Fibroblast of skin of right biceps (primary cell): Measurements from ENCODE around the gene TSPAN17.

Experiments
- DNase-seq: peaks from one replicate; pipeline ENCODE4 v3.0.0-alpha.2; 2013

The TSPAN17 gene

DNA sequence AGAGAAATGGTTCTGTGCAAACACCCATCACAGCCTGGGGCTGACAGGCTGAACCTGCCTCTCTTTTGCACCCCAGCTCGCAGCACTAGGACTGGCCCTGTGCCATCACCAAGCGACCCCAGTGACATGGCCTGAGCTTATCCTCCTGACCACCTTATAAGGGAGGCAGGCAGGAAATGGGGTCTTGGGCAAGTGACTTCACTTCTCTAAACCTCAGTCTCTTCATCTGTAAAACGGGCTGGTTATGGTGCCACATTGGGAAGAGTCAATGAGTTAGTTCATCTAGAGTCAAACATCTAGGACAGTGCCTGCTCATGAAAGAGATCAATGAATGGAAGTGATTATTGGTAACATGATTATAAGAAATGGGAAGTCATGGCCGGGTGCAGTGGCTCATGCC, 23.1 kb upstream of the TSPAN17 start:
- no peak for DNase-seq

DNA sequence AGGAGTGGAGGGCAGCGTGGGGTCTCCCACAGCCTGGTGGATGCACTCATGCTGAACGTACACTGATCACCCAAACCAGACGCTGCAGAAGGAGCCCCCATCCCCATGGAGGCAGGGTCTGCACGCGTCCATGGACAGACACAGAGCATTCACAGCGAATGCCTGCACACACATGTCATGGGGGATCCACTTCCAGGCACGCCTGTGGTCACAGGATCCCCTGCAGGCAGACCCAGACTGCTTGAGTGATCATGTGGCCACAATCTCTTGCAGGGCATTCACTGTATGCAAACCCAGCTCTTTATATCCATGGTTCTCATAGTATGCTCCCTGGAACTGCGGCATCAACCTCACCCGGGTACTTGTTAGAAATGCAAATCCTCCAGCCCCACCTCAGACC, 22.3 kb upstream of the TSPAN17 start:
- no peak for DNase-seq

DNA sequence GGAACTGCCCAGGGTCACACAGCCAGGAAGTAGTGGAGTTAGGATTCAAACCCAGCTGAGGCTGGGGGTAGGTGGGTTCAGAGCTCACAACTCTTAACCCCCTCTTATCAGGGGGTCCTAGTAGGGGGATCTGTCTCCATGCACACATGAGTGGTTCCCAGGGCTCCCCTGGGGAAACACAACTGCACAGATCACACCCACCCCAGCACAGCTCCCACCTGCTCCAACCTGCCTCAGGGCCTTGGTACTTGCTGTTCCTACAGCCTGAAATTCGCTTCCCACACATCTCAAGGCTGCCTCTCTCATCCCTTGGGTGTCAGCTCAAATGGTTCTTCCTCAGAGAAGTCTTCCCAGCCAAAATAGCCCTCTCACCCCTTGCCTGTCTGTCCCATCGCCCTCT, 21.8 kb upstream of the TSPAN17 start:
- no peak for DNase-seq

DNA sequence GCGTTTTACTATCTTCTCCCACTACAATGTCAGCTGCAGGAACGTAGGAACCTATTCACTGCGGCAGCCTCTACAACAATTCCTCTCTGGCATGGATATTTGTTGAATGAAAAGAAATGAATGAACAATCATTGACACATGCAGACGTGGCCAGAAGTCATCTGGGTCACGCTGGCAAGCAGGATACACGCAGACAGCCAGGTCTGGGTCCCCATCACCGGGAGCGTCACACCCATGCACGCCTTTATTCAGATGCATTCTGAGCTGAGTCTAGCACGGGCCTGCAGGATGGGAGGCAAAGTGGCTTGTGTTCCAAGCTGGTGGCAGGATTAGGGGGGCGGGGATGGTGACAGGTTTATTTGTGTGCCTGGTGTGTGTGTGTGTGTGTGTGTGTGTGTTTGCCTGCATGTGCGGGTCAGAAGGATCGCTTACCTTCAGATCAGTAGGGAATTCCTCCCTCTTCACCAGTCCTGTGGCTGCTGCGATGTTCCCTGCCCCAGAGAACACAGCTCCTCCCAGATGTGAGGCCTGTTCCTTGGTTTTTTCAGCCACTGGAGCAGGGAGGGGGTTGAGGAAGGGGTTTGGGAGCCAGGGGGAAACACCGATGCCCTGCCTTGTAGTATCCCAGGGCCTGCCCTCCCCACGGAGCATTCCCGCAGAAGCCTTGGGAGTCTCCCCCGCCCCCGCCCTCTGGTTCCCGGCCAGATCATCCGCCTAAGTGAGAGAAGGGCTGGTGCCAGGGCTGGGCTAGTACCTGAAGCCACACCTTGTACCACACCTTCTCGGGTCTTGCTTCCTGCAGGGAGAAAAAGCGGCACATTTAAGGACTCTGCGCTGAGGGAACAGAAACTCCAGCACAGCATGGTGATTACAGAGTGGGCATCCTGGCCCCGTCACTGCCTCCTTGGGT, 21.1 kb upstream of the TSPAN17 start:
- no peak for DNase-seq

DNA sequence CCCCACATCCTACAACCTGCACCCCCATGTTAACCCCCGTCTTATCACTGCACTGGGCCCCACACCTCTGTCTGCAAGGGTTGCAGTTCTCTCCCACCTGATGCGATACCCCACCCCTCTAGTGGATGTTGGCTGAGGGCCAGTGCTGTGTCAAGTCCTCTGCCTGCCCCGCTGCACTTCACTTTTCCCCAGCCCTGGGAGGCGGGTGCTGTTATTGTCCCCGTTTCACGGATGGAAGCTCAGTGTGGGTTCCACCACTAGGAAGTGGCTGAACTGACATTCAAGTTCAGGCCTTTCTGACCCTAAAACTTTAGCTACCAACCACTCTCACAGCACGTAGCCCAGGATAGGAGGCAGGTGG, 20.4 kb upstream of the TSPAN17 start:
- DNase-seq, result no peak

DNA sequence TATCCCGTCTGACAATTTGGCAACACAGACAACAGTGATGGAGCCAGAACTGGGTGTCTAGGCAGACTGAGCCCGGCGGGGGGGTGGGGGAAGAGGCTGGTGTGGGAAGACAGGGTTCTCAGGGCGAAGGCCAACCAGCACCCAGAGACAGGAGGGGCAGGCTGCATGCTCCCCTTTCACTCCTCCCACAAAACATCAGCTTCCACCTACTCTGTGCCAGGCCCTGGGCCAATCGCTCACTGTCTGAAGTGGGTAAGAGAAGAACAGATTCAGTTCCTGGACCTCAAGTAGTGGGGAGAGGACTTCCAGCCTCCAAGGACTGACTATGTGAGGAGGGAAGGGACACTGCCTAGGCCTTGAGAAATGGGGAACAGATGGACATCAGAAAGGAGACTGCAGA, 19.7 kb upstream of the TSPAN17 start:
- no peak for DNase-seq

DNA sequence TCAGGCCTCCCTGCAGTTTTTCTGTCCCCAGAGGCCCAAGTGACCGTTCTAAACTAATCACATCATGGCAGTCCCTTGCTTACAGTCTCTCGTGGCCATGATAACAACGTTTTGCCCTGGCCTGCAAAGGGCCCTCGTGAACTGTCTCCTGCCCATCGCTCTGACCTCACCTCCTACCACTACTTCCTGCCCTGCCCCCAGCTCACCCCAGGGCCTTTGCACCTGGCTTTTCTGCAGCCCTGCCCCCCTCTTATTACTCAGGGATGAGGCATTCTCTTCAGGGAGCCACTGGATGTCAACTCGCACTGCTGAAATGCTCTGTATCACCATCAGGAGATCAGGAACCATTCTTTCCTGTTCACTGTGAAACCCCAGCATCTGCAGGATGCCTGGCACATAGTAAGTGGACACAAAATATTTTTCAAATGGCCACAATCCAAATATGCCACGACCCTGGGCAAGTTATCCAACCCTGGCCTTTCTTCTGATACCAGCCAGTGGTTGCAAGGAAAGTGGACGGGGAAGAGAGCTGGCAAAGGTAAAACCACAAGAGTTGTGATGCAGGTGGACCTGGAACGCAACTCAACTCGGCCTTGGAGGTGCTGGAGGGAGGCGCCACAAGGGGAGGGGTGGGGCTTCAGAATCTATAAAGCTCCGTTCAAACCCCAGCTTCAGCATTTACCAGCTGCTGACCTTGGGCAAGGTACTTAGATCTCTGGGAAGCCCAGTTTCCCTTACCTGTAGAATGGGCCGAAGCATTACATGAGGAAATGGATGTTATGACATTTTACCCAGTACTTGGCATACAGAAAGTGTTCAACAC, 18.7 kb upstream of the TSPAN17 start:
- no peak for DNase-seq

DNA sequence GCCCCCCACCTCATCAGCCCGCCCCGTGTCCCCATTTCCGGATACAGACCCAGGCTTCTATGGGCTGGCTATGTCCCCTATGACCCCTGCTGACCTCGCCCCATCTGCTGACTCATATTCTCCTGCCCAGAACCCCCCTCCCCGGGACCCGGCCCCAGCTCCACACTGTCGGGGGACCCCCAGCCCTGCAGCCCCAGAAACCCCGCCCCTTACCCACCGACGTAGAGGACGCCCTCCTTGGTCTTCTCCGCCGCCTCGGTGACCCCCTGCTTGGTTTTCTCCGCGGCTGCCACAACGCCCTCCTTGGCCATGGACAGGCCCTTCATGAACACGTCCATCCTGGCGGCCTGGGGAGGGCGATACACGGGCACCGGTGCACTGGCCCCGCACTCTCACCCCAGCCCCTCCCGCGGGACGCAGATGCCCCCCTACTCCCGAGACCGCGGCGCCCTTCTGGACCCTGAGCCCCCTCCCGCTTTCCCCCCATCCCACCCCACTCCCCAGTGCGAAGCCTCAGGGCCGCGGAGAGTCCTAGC, 17.9 kb upstream of the TSPAN17 start:
- no peak for DNase-seq

DNA sequence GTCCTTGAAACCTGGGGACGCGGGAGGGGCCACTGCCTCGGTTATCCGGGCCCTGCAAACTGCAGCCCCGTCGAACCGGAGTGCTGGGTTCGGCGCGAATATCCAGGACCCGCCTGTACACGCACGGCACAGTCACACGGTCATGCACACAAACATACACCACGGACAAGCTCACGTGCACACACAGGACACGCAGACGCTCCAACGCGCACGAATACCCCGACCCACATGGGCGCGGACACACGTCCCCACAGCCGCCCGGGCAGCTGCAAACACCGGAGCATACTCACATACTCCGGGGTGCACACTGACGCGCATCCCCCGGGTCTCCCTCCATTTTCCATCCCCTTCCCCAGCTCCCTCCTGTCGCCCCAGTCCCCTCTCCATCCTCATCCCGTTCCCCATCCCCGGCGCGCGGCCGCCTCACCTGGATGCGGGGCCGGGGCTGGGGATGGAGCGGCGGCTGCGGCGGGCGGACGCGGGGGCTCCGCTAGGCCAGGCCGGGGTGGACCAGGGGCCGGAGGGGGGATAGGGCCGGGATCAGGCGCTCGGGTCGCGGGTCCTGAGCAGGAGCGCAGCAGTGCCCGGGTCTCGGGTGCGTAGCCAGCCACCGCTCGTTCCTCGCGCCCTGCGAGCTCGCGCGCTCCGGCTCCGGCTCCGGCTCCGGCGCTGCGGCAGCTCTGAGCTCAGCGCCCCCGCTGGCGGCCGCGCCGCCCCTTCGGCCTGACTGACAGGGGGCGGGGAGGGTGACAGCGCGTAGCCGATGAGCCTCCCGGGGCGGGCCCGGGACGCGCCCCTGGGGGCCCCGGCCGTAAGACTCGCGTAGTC, 17.2 kb upstream of the TSPAN17 start, which contains the start of the genes EIF4E1B and SNCB:
Gene EIF4E1B (plus strand): TSS at position 823 of the 828 bp plus-strand sequence. CDS start 12,113 bp downstream, outside the sequence.
Gene SNCB (minus strand): TSS at position 682 of the 828 bp plus-strand sequence. CDS start 880 bp downstream, outside the sequence.
- DNase-seq, result peak; percentile 46

DNA sequence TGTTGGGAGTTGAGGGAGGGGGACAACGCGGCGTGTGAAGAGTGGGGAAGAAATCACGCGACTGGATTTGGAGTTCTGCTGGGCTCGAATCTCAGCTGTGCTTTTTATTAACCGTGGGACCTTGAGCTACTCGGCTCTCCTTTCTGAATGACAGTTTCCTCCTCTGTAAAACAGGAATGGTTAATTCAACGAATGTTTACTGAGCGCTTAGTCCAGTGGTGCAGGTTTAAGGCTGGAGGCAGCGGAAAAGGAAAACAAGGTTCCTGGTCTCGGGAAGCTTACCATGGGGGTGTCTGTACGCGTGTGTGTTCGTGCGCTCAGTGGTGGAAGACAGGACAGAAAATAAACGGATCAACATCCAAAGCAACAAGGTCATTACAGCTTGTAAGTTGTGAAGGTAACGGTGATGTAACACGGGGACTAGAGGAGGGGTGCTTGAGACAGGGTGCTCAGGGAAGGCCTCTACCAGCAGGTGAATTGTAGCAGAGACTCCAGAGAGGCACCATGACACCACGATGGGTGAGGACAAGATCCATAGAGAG, 16.5 kb upstream of the TSPAN17 start:
- DNase-seq, result no peak

DNA sequence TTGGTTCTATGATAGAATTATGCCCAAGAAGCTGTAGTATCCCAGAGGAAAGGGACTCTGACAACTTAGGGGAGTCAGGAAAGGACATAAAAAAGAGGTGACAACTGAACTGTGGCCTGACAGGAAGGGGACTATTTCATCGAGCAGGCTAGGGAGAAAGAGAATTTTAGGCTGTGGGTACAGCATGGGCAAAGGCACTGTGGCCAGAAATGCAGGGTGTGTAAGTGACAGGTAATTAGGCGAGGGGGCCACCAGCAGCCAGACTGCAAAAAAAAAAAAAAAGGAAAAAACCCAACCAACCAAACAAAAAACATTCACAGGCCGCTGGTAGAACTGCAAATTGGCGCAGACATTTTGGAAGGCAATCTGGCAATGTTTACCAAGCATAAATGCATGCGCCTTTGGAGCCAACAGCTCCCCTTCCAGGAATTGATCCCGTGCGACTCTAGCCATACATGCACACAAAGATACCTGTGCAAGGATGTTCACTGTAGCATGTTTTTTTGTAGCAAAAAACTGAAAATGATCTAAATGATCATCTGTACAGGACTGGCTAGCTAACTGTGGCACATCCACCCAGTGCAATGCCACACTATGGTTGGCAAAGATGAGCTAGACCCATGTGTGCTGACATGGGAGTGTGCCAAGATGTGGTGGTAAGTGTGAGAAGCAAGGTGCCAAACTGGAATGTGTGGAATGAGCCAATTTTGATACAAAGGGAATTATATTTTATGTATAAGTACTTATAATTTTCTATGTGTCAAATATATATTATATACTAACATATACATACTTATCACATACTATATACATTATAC, 15.7 kb upstream of the TSPAN17 start:
- DNase-seq, result no peak

DNA sequence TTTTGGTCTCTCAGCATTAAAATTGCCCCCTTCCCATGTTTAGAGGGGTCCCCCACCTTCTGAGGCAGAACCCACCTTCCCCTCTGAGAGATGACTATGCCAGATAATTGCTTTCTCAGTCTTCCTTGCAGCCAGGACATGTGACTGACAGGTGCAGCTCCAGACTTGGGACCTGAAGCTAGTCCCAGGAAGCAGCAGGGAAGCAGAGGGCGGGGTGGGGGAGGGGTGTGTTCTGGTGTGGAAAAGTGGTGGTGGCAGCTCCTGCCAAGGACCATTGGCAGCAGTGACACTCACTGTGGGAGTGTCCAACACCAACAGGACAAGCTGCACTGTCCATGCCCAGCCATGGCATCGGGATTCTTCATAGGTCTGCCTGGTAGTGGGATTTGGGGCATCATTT, 14.5 kb upstream of the TSPAN17 start:
- no peak for DNase-seq

DNA sequence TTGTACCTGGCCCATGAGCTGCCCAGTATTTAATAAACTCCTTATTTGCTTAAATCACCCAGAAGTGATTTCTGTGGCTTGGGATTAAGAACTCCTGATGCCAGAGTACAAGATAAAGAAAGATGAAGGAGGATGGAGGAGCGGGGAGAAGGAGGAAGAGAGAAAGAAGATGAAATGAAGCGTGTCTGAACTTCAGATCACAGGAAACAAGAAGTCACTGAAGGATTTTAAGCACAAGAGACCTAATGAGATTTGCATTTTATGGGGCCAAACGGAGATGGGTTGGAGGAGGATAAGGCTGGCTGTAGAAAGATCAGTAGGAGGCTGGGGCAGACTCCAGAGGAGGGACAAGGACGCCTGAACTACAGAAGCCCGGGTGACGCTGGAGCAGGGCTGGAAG, 13.7 kb upstream of the TSPAN17 start:
- no peak for DNase-seq

DNA sequence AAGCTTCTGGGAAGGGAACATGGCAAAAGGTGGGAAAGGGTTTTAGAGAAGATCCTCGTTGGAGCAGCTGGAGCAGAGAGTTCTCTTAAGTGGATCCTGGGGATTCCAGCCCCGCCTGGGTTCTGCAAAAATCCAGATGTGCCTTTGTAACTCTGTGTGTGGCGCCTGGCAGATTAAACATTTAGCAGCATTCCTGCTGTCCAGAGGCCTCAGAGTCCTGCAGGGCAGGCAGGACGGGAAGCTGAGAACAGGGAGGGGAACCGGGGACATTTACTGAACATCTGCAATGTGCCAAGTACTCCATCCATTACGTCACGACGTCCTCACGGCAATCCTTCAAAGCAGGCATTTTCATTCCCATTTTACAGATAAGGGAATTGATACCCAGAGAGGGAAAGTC, 10.9 kb upstream of the TSPAN17 start:
- no peak for DNase-seq

DNA sequence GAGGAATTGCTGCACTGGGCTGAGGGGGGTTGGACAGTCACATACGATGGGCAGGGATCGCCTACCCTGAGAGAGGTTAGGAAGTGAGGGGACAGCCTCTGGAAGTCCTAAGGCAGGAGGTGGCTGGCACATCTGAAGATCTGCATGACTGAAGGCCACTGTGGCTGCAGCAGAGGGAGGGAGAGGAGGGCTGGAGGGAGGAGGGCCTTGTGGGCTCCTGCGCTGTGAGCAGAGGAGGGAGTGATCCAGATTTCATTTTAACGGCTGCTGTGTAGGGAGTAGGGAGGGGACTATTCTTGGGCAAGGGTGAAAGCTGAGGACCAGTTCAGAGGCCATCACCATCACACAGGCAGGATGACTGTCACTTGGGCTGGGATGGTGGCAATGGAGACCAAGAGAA, 9.7 kb upstream of the TSPAN17 start:
- no peak for DNase-seq

DNA sequence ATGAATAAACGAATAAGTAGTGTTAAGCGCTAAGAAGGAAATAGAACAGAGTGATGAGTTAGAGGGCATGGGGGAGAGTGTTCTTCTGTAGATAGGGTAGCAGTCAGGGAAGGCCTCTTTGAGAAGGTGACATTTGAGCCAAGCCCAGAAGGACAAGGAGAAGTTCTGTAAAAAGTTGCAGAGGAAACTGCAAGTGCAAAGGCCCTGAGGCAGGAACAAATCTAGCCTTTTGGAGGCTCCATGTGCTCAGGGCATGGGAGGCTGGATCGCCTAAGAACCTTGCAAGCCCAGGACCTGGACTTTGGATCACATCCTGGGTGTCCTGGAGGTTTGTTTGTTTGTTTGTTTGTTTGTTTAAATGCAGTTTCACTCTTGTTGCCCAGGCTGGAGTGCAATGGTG, 8.8 kb upstream of the TSPAN17 start:
- DNase-seq, result no peak

DNA sequence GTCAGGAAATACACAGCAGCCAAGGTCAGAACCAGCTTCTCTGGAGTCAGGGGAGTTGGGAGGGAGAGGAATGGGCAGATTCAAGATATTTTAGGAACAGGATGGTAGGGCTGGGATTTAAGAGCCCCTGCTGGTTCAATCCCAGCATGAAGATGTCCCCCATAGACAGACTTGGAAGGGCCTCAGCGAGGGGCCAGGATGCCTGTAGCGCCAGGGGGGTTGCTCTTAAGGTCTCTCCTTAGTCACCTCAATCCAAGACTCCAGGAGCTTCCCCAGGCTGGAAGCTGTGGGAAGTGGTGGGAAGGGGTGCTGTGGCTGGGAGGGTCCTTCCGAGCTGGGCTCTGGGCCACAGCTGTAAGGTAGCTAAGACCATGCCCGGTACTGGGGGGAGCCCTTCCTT, 8.1 kb upstream of the TSPAN17 start:
- DNase-seq, result no peak

DNA sequence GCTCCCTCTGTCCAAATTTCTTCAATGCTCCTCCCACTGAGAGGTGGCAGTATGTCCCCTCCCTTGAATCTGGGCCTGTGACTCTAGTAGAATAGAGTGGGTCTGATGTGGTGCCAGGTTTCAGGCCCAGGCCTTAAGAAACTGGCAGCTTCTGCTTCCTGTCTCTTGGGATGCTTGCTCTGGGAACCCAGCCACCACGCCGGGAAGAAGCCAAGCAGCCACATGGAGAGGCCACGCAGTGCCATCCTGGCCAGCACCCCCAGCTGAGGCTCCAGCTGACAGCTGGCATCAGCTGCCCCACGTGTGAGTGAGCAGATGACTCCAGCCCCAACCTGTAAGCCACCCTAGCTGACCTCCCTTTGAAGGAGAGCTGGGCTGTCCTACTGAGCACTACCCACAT, 7.3 kb upstream of the TSPAN17 start:
- DNase-seq, result no peak

DNA sequence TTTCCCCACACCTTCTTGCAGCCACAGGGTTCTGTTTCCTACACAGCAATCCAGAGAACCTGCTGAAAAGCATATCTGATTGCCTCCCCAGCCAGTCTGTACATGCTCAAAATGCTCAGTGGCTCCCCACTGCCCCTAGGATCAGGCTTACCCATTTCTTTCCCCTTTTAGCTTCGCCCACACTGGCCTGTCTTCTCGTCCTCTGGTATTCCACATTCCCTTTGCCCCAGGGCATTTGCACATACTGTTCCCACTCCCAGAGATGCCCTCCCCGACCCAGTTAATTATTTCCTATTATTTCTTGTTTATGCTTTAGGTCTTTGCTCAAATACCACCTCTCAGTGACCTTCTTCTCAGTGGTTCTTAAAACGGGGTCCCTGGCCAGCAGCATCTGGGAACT, 6.7 kb upstream of the TSPAN17 start:
- no peak for DNase-seq

DNA sequence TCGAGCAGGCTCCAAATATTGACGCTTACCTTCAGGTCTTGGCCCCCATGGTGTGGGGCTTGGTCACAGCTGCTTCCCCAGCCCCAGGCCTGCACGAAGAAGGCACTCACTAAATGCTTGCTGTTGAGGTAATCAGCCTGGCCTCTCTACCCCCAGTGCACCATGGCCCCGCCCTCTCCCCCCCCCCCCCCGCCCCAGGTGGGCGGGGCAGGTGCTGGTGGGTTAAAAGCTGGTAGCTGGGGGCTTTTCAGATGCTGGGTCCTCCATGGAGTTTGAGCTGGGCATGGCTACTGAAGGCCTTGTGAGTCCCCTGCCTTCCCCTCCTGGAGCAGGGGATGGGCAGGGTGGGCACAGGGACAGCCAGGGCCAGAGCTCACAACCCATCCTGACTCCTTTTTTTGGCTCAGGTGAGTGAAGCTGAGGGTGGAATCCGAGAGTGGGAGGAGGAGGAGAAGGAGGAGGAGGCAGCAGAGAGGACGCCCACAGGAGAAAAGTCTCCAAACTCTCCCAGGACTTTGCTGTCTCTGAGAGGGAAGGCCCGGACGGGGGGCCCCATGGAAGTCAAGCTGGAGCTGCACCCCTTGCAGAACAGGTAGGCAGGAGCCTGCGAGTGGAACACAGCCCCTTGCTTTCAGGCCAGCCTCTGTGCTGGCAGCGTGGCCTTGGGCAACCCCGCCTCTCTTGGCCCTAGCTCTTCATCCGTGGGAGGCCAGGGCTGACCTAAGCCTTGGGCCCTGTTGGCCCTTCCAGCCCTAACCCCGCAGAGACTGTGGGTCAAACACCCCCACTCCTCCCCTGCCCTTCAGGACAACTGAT, 4.4 kb upstream of the TSPAN17 start:
- no peak for DNase-seq
